ENCODE measurements around the gene PTGER1.
A peak's percentile ranks its signal among the peaks of the same experiment; 100 is the strongest.

The PTGER1 gene

GRCh38 chr19:14439014-14439413 is 36.1 kb downstream of the PTGER1 start:
- peak; percentile 53 for DNase-seq

GRCh38 chr19:14437578-14438140 is 37.5 kb downstream of the PTGER1 start:
- no peak for DNase-seq

- DNase-seq: no peak
These were observed 39.7 kb downstream of the PTGER1 start for GRCh38 chr19:14435320-14436050.

- DNase-seq: peak; percentile 12
These were observed 40.4 kb downstream of the PTGER1 start for GRCh38 chr19:14434543-14435319.

GRCh38 chr19:14433554-14434501 is 41.3 kb downstream of the PTGER1 start:
- no peak for DNase-seq

GRCh38 chr19:14432791-14433553 is 42.2 kb downstream of the PTGER1 start, which contains the start of gene PKN1:
Gene PKN1 (plus strand): TSS chr19:14433306. CDS start chr19:14433522, 216 bp downstream.
- DNase-seq: peak; percentile 18

GRCh38 chr19:14430712-14431111 is 44.4 kb downstream of the PTGER1 start:
- no peak for DNase-seq

GRCh38 chr19:14428882-14429416 is 46.2 kb downstream of the PTGER1 start:
- no peak for DNase-seq

- DNase-seq: no peak
These were observed 47.7 kb downstream of the PTGER1 start for GRCh38 chr19:14427461-14427860.

GRCh38 chr19:14425696-14426138 is 49.4 kb downstream of the PTGER1 start:
- DNase-seq: no peak

Data from KG1 (cell line).